HCT116 (cell line): ENCODE data around the gene C20orf144. TPM values are rescaled to one million over a fixed set of nuclear protein-coding genes. Genes with fewer than 3 reads are reported as not detected.

ENCODE experiments used
- ATAC-seq: fragments of 200-7000 bp; cut with Tn5 transposase; 2 replicates; pipeline ENCODE4 v1.9.1; 2020; ENCODE audit warnings: mild to moderate bottlenecking, moderate library complexity
- BruUV-seq: library from RNA; stranded (reverse); fragments of 400-500 nt; replicated peaks from 2 replicates; lab custom pipeline; 2021; lab: Mats Ljungman, UMichigan
- CTCF ChIA-PET: fragments of 300-600 bp; sonication (Branson Sonifier 250); formaldehyde crosslinking; loops from one replicate; lab custom pipeline; 2021; ENCODE audit warnings: antibody characterized with exemption; lab: Charles Lee
- POLR2A ChIA-PET: fragments of 300-600, 350-600 bp; sonication (Branson Sonifier 250); formaldehyde crosslinking; loops from one replicate; lab custom pipeline; 2021; ENCODE audit warnings: antibody characterized with exemption; lab: Charles Lee
- RAD21 ChIA-PET, 2 experiments: fragments of 300-600 bp; sonication (Branson Sonifier 250); formaldehyde crosslinking; loops; one replicate each; lab custom pipeline; 2023; ENCODE audit warnings: low total read pairs in 2 of 2; ENCODE audit not compliant: uncharacterized antibody in 2 of 2, unreplicated experiment in 2 of 2, low non-redundant PET in 1 of 2; lab: Charles Lee
- DNase-seq: peaks from one replicate; pipeline ENCODE4 v3.0.0-alpha.2; 2010; ENCODE audit warnings: low read depth, low spot score
- H2AFZ ChIP-seq: fragments of 200-600 bp; shearing (Covaris generic), sonication (generic); 2 replicates; pipeline ENCODE4 v1.6.1; 2017; ENCODE audit warnings: low read depth, mixed run types, mixed read lengths, antibody characterized with exemption, low read length; ENCODE audit not compliant: poor library complexity, severe bottlenecking
- H3K27ac ChIP-seq: 2 replicates; pipeline ENCODE4 v1.5.1; 2012; ENCODE audit warnings: low read depth, low read length
- H3K27me3 ChIP-seq: fragments of 200-600 bp; sonication (generic); 2 replicates; pipeline ENCODE4 v1.6.1; 2016; ENCODE audit warnings: mixed run types, low read length, mixed read lengths; ENCODE audit not compliant: insufficient read depth
- H3K36me3 ChIP-seq, 2 experiments: fragments of 200-500 bp in 1 of 2; fragments of 200-600 bp in 1 of 2; sonication (Bioruptor generic) in 1 of 2; sonication (generic) in 1 of 2; 2 replicates each; pipeline versions ENCODE4 v1.5.1 to v1.6.1; 2014 to 2016; ENCODE audit warnings: low read length in 2 of 2, inconsistent platforms in 1 of 2, mixed read lengths in 1 of 2, mixed run types in 1 of 2; ENCODE audit not compliant: insufficient read depth in 2 of 2, control insufficient read depth in 1 of 2
- H3K4me1 ChIP-seq, 2 experiments: fragments of 200-600 bp in 1 of 2; sonication (generic) in 1 of 2; 2 replicates each; pipeline versions ENCODE4 v1.5.1 to v1.6.1; 2012 to 2017; ENCODE audit warnings: low read length in 2 of 2, inconsistent platforms in 1 of 2, mild to moderate bottlenecking in 1 of 2, mixed read lengths in 1 of 2, mixed run types in 1 of 2, moderate library complexity in 1 of 2; ENCODE audit not compliant: insufficient read depth in 2 of 2, control insufficient read depth in 1 of 2
- H3K4me2 ChIP-seq: fragments of 200-600 bp; sonication (generic); 2 replicates; pipeline ENCODE4 v1.6.1; 2017; ENCODE audit warnings: mixed run types, low read length, mixed read lengths
- H3K4me3 ChIP-seq, 2 experiments: fragments of 200-600 bp in 1 of 2; sonication (generic) in 1 of 2; replicated peaks in 1 of 2; 2 replicates each; pipeline ENCODE4 v1.5.1; 2011 to 2016; ENCODE audit warnings: low read length in 2 of 2, control low read depth in 1 of 2, low read depth in 1 of 2, mild to moderate bottlenecking in 1 of 2, mixed read lengths in 1 of 2, mixed run types in 1 of 2
- H3K79me2 ChIP-seq: fragments of 200-600 bp; sonication (generic); 2 replicates; pipeline ENCODE4 v1.6.1; 2017; ENCODE audit warnings: mild to moderate bottlenecking, mixed run types, low read length, moderate library complexity, mixed read lengths; ENCODE audit not compliant: insufficient read depth
- H3K9ac ChIP-seq: fragments of 200-600 bp; sonication (generic); 2 replicates; pipeline ENCODE4 v1.6.1; 2016; ENCODE audit warnings: low read length, mixed read lengths
- H3K9me2 ChIP-seq: fragments of 200-600 bp; sonication (generic), shearing (Covaris generic); 2 replicates; pipeline ENCODE4 v1.6.1; 2017; ENCODE audit warnings: mixed run types, mild to moderate bottlenecking, moderate library complexity; ENCODE audit not compliant: insufficient read depth
- H3K9me3 ChIP-seq, 2 experiments: fragments of 200-500 bp in 1 of 2; fragments of 200-600 bp in 1 of 2; sonication (Bioruptor generic) in 1 of 2; sonication (generic) in 1 of 2; 2 replicates each; pipeline ENCODE4 v1.6.1; 2014 to 2017; ENCODE audit warnings: low read length in 2 of 2, mixed read lengths in 2 of 2, inconsistent platforms in 1 of 2, low read depth in 1 of 2, mild to moderate bottlenecking in 1 of 2, mixed run types in 1 of 2, moderate library complexity in 1 of 2; ENCODE audit not compliant: control insufficient read depth in 1 of 2, insufficient read depth in 1 of 2
- H4K20me1 ChIP-seq: fragments of 200-600 bp; sonication (generic), shearing (Covaris generic); 2 replicates; pipeline ENCODE4 v1.6.1; 2017; ENCODE audit warnings: mixed run types, mild to moderate bottlenecking, moderate library complexity; ENCODE audit not compliant: insufficient read depth
- SRF ChIP-seq: IDR thresholded peaks from 2 replicates; pipeline ENCODE4 v1.6.1; 2012; ENCODE audit warnings: low read depth
- YY1 ChIP-seq: IDR thresholded peaks from 2 replicates; pipeline ENCODE4 v1.6.1; 2011; ENCODE audit warnings: low read length, low read depth, moderate library complexity, mild to moderate bottlenecking; ENCODE audit not compliant: insufficient replicate concordance; ENCODE audit errors: extremely low read depth
- ZFX ChIP-seq: fragments of 450-650 bp; IDR thresholded peaks from 2 replicates; pipeline ENCODE4 v1.6.1; 2017
- intact Hi-C: fragments of 100-400 bp; cut with micrococcal nuclease; formaldehyde crosslinking; loops from 2 replicates; pipeline ENCODE4 v1.10.0; 2022
- total RNA-seq: library from RNA; stranded (reverse); gene quantifications from one replicate; pipeline ENCODE4 v1.2.1, GENCODE V29; 2021; ENCODE audit not compliant: unreplicated experiment
- TF ChIP-seq, protein P1 (sequence below): IDR thresholded peaks from 2 replicates; pipeline ENCODE4 v1.6.1; 2012

The C20orf144 gene
- total RNA-seq, 1 experiment from 2014 or later: 0.37 TPM

DNA sequence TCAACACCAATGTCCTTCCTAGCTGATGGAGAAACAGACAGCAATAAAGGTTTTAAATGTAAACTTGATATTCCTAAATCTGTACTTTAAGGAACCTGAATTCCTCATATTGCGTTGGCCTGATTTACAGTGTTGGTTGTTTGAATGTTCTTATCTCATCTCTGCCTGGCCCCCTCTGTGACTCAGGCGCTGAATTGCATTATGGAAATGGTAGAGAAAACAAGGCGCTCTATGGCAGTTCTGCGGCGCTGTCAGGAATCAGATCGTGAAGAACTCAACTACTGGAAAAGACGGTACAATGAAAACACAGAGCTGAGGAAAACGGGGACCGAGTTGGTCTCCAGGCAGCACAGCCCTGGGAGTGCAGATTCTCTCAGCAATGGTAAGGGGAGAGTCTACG, 32.6 kb upstream of the C20orf144 start:
- no TSS peak for BruUV-seq
- H3K27ac ChIP-seq: no peak overlapping the region
- H3K4me1 ChIP-seq: no peaks in the 10 kb centered on the region
- no peaks in the 10 kb centered on the region for H3K9me2 ChIP-seq
- no peak overlapping the region for H2AFZ ChIP-seq
- intact Hi-C loops: no loop called here
- TF ChIP-seq, protein P1, sequence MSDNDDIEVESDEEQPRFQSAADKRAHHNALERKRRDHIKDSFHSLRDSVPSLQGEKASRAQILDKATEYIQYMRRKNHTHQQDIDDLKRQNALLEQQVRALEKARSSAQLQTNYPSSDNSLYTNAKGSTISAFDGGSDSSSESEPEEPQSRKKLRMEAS: no peak
- TF ChIP-seq, all 23 proteins: peak for 0
- no peak overlapping the region for H3K4me2 ChIP-seq
- H3K9ac ChIP-seq: no peak overlapping the region
- no peaks in the 10 kb centered on the region for H3K9me3 ChIP-seq
- H3K36me3 ChIP-seq: no peaks in the 10 kb centered on the region; a peak in 1 of 4 replicates
- ATAC-seq (no peak), DNase-seq (no peak)
- ChIA-PET CTCF (no interaction called here), RAD21 (no interaction called here), POLR2A (no interaction called here)
- H3K4me3 ChIP-seq: no peak overlapping the region
- H3K27me3 ChIP-seq: no peaks in the 10 kb centered on the region
- H3K79me2 ChIP-seq: no peaks in the 10 kb centered on the region
- H4K20me1 ChIP-seq: no peaks in the 10 kb centered on the region

DNA sequence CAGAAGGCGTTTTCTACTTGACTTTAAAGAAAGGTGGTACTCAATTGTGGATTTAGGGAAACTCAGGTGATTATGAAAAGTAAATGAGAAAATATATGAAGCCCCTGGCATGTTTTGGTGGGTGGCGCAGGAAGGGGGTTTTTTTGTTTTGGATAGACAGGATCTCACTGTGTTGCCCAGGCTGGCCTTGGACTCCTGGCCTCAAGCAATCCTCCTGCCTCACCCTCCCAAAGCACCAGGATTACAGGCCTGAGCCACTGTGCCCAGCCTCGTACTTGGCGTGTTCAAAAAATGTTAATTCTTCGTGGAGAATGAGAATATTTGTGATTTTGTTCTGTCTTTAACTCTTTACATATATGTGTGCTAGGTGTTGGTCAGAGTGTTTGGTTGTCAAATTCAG, 32.1 kb upstream of the C20orf144 start:
- H3K9me3 ChIP-seq: no peaks in the 10 kb centered on the region
- H3K27me3 ChIP-seq: no peaks in the 10 kb centered on the region
- no peaks in the 10 kb centered on the region; a peak in 1 of 4 replicates for H3K36me3 ChIP-seq
- ATAC-seq: no peak
- DNase-seq: no peak
- H2AFZ ChIP-seq: no peak overlapping the region
- no peaks in the 10 kb centered on the region for H4K20me1 ChIP-seq
- POLR2A ChIA-PET: no interaction called here
- H3K4me2 ChIP-seq: no peak overlapping the region
- no peak overlapping the region for H3K27ac ChIP-seq
- H3K79me2 ChIP-seq: no peaks in the 10 kb centered on the region
- no peaks in the 10 kb centered on the region for H3K9me2 ChIP-seq
- intact Hi-C loops: no loop called here
- RAD21 ChIA-PET: no interaction called here
- TF ChIP-seq YY1 (no peak), SRF (no peak), ZFX (no peak)
- BruUV-seq: no TSS peak
- H3K4me3 ChIP-seq: no peak overlapping the region
- no peaks in the 10 kb centered on the region for H3K4me1 ChIP-seq
- CTCF ChIA-PET: no interaction called here
- no peak overlapping the region for H3K9ac ChIP-seq
